CD14-positive monocyte (primary cell): ENCODE results near the gene FAM83G. TPM values are rescaled to one million over a fixed set of nuclear protein-coding genes. Genes with fewer than 3 reads are reported as not detected.

Experiments
- DNase-seq, 3 donors: peaks; one replicate each; pipeline ENCODE4 v3.0.0-alpha.2; 2011 to 2022
- H2AFZ ChIP-seq: 2 replicates; pipeline ENCODE4 v1.6.0; 2012; ENCODE audit warnings: mild to moderate bottlenecking, low read depth, low read length, inconsistent platforms; ENCODE audit not compliant: insufficient read depth, poor library complexity, severe bottlenecking
- H3K27ac ChIP-seq, 2 donors: 1 replicate in 1 of 2; 2 replicates in 1 of 2; pipeline ENCODE4 v1.5.1; 2012 to 2013; ENCODE audit warnings: low read length in 2 of 2, control low read depth in 1 of 2, inconsistent platforms in 1 of 2, low read depth in 1 of 2, mild to moderate bottlenecking in 1 of 2
- H3K27me3 ChIP-seq, 2 donors: one replicate each; pipeline versions ENCODE4 v1.6.0 to v1.6.1; 2011 to 2013; ENCODE audit warnings: low read length in 2 of 2; ENCODE audit not compliant: control insufficient read depth in 2 of 2, insufficient read depth in 2 of 2
- H3K36me3 ChIP-seq, 2 donors: replicated peaks in 1 of 2; 1 replicate in 1 of 2; 2 replicates in 1 of 2; pipeline versions ENCODE4 v1.5.1 to v1.6.1; 2012 to 2013; ENCODE audit warnings: low read length in 2 of 2, control low read depth in 1 of 2, inconsistent platforms in 1 of 2, mild to moderate bottlenecking in 1 of 2; ENCODE audit not compliant: insufficient read depth in 2 of 2, control insufficient read depth in 1 of 2
- H3K4me1 ChIP-seq, 2 donors: 1 replicate in 1 of 2; 2 replicates in 1 of 2; pipeline versions ENCODE4 v1.5.1 to v1.6.1; 2012 to 2013; ENCODE audit warnings: low read length in 2 of 2, control low read depth in 1 of 2, inconsistent platforms in 1 of 2, mild to moderate bottlenecking in 1 of 2, moderate library complexity in 1 of 2; ENCODE audit not compliant: insufficient read depth in 2 of 2, control insufficient read depth in 1 of 2
- H3K4me2 ChIP-seq: replicated peaks from 2 replicates; pipeline ENCODE3; 2012; ENCODE audit warnings: low read length, moderate library complexity, mild to moderate bottlenecking; ENCODE audit not compliant: poor library complexity, severe bottlenecking; ENCODE audit errors: extremely low read depth
- H3K4me3 ChIP-seq, 3 experiments: fragments of 200-600 bp in 1 of 3; sonication (generic) in 1 of 3; replicated peaks in 1 of 3; 1 replicate in 2 of 3; 2 replicates in 1 of 3; pipeline ENCODE4 v1.5.1; 2011 to 2013; ENCODE audit warnings: low read length in 3 of 3, mild to moderate bottlenecking in 3 of 3, control low read depth in 2 of 3, low read depth in 2 of 3, inconsistent platforms in 1 of 3, moderate library complexity in 1 of 3
- H3K79me2 ChIP-seq: 2 replicates; pipeline ENCODE4 v1.6.0; 2012; ENCODE audit warnings: mild to moderate bottlenecking, control low read depth, inconsistent platforms, low read length, moderate library complexity; ENCODE audit not compliant: insufficient read depth
- H3K9ac ChIP-seq: 2 replicates; pipeline ENCODE4 v1.6.0; 2017; ENCODE audit warnings: low read length, mild to moderate bottlenecking; ENCODE audit not compliant: insufficient read depth, poor library complexity, severe bottlenecking
- H3K9me3 ChIP-seq, 2 donors: replicated peaks in 1 of 2; 1 replicate in 1 of 2; 2 replicates in 1 of 2; pipeline versions ENCODE4 v1.5.1 to v1.6.1; 2012 to 2013; ENCODE audit warnings: low read length in 2 of 2, control low read depth in 1 of 2; ENCODE audit not compliant: control insufficient read depth in 1 of 2, insufficient read depth in 1 of 2
- H4K20me1 ChIP-seq: 2 replicates; pipeline ENCODE4 v1.6.0; 2012; ENCODE audit warnings: mild to moderate bottlenecking, low read length, control low read depth, moderate library complexity; ENCODE audit not compliant: insufficient read depth
- H3K27ac Mint-ChIP-seq, 7 donors: one replicate each; pipeline ENCODE4 v1.8.0; 2020; ENCODE audit warnings: mild to moderate bottlenecking in 7 of 7, mixed read lengths in 7 of 7, moderate library complexity in 6 of 7, inconsistent platforms in 2 of 7
- H3K27me3 Mint-ChIP-seq, 3 donors: one replicate each; pipeline ENCODE4 v1.8.0; 2021 to 2022; ENCODE audit warnings: low read depth in 3 of 3, mild to moderate bottlenecking in 3 of 3, mixed read lengths in 3 of 3, moderate library complexity in 3 of 3, inconsistent platforms in 1 of 3
- H3K36me3 Mint-ChIP-seq, 2 donors: one replicate each; pipeline ENCODE4 v1.8.0; 2020; ENCODE audit warnings: mixed read lengths in 2 of 2, inconsistent platforms in 1 of 2, mild to moderate bottlenecking in 1 of 2
- H3K4me1 Mint-ChIP-seq: one replicate; pipeline ENCODE4 v1.8.0; 2020; ENCODE audit warnings: mild to moderate bottlenecking, mixed read lengths
- H3K4me3 Mint-ChIP-seq, 2 donors: one replicate each; pipeline ENCODE4 v1.8.0; 2020; ENCODE audit warnings: mild to moderate bottlenecking in 2 of 2, mixed read lengths in 2 of 2, moderate library complexity in 1 of 2
- H3K9me3 Mint-ChIP-seq, 7 donors: one replicate each; pipeline ENCODE4 v1.8.0; 2020 to 2022; ENCODE audit warnings: mixed read lengths in 7 of 7, mild to moderate bottlenecking in 6 of 7, moderate library complexity in 6 of 7, inconsistent platforms in 2 of 7
- WGBS: methylation state at CpG from one replicate; pipeline ENCODE4 v1.1.5; 2013; ENCODE audit warnings: missing lambda C conversion rate; ENCODE audit not compliant: insufficient coverage; 5-methylcytosine and 5-hydroxymethylcytosine counted together
- intact Hi-C, 2 donors: fragments of 100-400 bp; cut with micrococcal nuclease; formaldehyde crosslinking; loops; one replicate each; pipeline versions ENCODE4 v1.15.0 to v1.15.1; 2023
- polyA plus RNA-seq, 3 donors: library from polyadenylated mRNA; depleted of rRNA in 1 of 3; unstranded in 2 of 3; stranded (reverse) in 1 of 3; fragments of 300-500 nt in 2 of 3; fragments of >200 nt in 1 of 3; fragmentation: Illumina TruSeq in 2 of 3; gene quantifications; 1 replicate in 2 of 3; 2 replicates in 1 of 3; pipeline ENCODE4 v1.2.3, GENCODE V29; 2012 to 2021
- TF ChIP-seq, protein P1 (sequence below): fragments of 200-600 bp; IDR thresholded peaks from one replicate; pipeline ENCODE4 v1.8.0; 2022; ENCODE audit warnings: antibody characterized with exemption, mild to moderate bottlenecking

The FAM83G gene
- polyA plus RNA-seq, 3 donors: 0.04 to 0.17 (median 0.08) TPM

DNA sequence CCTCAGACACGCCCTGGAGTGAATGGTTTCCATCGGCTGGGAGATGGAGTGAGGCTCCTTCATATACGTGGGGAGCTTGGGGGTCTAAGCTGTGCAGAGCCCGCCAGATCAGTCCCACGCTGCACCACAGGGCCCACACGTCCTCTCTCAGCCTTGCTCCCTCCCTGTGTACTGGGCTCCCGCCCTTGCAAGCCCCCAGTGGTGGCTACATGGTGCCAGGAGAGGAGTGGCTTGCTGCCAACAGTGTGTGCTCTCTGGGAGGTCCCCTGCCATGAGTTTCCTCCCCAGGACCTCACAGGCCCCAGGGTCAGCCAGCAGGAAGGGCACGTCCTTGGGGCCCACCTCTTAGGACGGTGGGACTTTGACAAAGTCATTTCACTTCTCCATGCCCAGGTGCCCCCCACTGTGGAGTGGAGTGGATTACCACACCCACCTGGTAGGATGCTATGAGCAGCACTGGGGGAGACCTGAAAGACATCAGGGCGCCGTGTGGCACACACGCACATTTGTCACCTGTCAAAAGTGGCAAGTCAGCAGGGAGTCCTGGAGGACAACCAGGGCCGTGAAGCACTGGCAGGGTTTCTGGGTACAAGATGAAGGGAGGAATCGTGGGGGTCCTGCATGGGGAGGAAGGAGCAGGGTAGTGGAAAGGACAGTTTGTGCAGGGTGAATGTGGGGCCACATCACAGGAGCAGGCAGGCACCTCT lies 38.9 kb downstream of the FAM83G start:
- Mint-ChIP-seq H3K9me3 (no peaks in the 10 kb centered on the region), H3K4me1 (peaks cover 26% of the 10 kb centered on the region), H3K36me3 (no peaks in the 10 kb centered on the region), H3K27me3 (peaks cover 4 to 7% (median 4%) of the 10 kb centered on the region in 3 donors), H3K27ac (no peak overlapping the region), H3K4me3 (no peak overlapping the region)
- no peaks in the 10 kb centered on the region for H3K9me3 ChIP-seq
- no peak overlapping the region for H3K4me2 ChIP-seq
- peaks cover 18 to 20% of the 10 kb centered on the region in 2 donors for H3K4me1 ChIP-seq
- no peaks in the 10 kb centered on the region for H3K27me3 ChIP-seq
- H4K20me1 ChIP-seq: no peaks in the 10 kb centered on the region
- H2AFZ ChIP-seq: no peak overlapping the region
- WGBS: 65% methylated on average over 11 of the region's 14 CpGs
- no peak overlapping the region for H3K4me3 ChIP-seq
- intact Hi-C loops: no loop called here
- no peak for DNase-seq
- H3K36me3 ChIP-seq: no peaks in the 10 kb centered on the region
- H3K27ac ChIP-seq: no peak overlapping the region
- no peaks in the 10 kb centered on the region for H3K79me2 ChIP-seq
- H3K9ac ChIP-seq: no peak overlapping the region
- TF ChIP-seq, protein P1, sequence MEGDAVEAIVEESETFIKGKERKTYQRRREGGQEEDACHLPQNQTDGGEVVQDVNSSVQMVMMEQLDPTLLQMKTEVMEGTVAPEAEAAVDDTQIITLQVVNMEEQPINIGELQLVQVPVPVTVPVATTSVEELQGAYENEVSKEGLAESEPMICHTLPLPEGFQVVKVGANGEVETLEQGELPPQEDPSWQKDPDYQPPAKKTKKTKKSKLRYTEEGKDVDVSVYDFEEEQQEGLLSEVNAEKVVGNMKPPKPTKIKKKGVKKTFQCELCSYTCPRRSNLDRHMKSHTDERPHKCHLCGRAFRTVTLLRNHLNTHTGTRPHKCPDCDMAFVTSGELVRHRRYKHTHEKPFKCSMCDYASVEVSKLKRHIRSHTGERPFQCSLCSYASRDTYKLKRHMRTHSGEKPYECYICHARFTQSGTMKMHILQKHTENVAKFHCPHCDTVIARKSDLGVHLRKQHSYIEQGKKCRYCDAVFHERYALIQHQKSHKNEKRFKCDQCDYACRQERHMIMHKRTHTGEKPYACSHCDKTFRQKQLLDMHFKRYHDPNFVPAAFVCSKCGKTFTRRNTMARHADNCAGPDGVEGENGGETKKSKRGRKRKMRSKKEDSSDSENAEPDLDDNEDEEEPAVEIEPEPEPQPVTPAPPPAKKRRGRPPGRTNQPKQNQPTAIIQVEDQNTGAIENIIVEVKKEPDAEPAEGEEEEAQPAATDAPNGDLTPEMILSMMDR: no peak

DNA sequence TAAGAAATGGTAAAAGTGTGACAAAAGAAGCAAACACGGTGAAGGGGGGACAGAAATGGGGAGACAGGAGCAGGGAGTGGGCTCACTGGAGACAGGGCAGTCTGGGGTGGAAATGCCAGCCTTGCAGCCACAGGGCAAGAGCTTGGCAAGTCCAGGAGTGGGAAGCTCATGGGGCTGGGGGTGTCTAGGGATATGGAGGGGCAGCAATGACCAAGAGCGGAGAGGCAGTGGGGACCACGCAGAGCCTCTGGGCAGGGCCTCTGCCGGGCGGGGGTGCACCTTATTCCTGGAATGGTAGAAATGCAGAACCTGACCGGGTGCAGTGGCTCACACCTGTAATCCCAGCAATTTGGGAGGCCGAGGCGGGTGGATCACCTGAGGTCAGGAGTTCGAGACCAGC lies 40.0 kb downstream of the FAM83G start:
- Mint-ChIP-seq H3K4me3 (no peak overlapping the region), H3K9me3 (no peaks in the 10 kb centered on the region), H3K36me3 (no peaks in the 10 kb centered on the region), H3K27me3 (peaks cover 2 to 7% (median 3%) of the 10 kb centered on the region in 3 donors), H3K4me1 (peaks cover 21% of the 10 kb centered on the region), H3K27ac (peak overlapping the region in 1 of 7 donors; percentile 32)
- no peak overlapping the region for H3K4me3 ChIP-seq
- no peak overlapping the region for H2AFZ ChIP-seq
- peaks cover 16 to 18% of the 10 kb centered on the region in 2 donors for H3K4me1 ChIP-seq
- TF ChIP-seq, protein P1: no peak
- H3K79me2 ChIP-seq: no peaks in the 10 kb centered on the region
- H3K9me3 ChIP-seq: no peaks in the 10 kb centered on the region
- no peaks in the 10 kb centered on the region for H3K27me3 ChIP-seq
- no peak overlapping the region for H3K4me2 ChIP-seq
- no peaks in the 10 kb centered on the region for H4K20me1 ChIP-seq
- H3K9ac ChIP-seq: no peak overlapping the region
- no peak overlapping the region for H3K27ac ChIP-seq
- 97% methylated on average over 9 of the region's 9 CpGs for WGBS
- H3K36me3 ChIP-seq: no peaks in the 10 kb centered on the region
- no peak for DNase-seq
- intact Hi-C loops: no loop called here
